Naive thymus-derived CD8-positive, alpha-beta T cell (primary cell): ENCODE results near the gene CPZ. TPM values are rescaled to one million over a fixed set of nuclear protein-coding genes. Genes with fewer than 3 reads are reported as not detected.
A peak's percentile ranks its signal among the peaks of the same experiment; 100 is the strongest.

Experiments used
- ATAC-seq, 2 donors: fragments of 150-1000 bp; cut with Tn5 transposase in 1 of 2; sonication (Bioruptor Pico), chemical (Tn5 transposase) in 1 of 2; 1 replicate in 1 of 2; 2 replicates in 1 of 2; pipeline ENCODE4 v1.10.0; 2021; ENCODE audit warnings: mild to moderate bottlenecking in 2 of 2, moderate library complexity in 2 of 2
- POLR2A ChIA-PET: fragments of 350-600 bp; sonication (Branson Sonifier 250); formaldehyde crosslinking; loops from one replicate; lab custom pipeline; 2021; ENCODE audit warnings: antibody characterized with exemption; lab: Charles Lee
- DNase-seq, 10 donors: peaks; one replicate each; pipeline versions ENCODE4 v3.0.0 to v3.0.0-alpha.2; 2020 to 2022
- H3K27ac Mint-ChIP-seq, 10 donors: one replicate each; pipeline ENCODE4 v1.8.0; 2020 to 2022; ENCODE audit warnings: mild to moderate bottlenecking in 10 of 10, mixed read lengths in 10 of 10, moderate library complexity in 4 of 10, inconsistent platforms in 1 of 10
- H3K27me3 Mint-ChIP-seq, 5 donors: one replicate each; pipeline ENCODE4 v1.8.0; 2021 to 2022; ENCODE audit warnings: mixed read lengths in 5 of 5
- H3K36me3 Mint-ChIP-seq, 3 donors: one replicate each; pipeline ENCODE4 v1.8.0; 2020 to 2022; ENCODE audit warnings: mixed read lengths in 3 of 3, mild to moderate bottlenecking in 2 of 3, inconsistent platforms in 1 of 3
- H3K4me1 Mint-ChIP-seq, 4 donors: one replicate each; pipeline ENCODE4 v1.8.0; 2021 to 2022; ENCODE audit warnings: mixed read lengths in 4 of 4
- H3K4me3 Mint-ChIP-seq, 10 donors: one replicate each; pipeline ENCODE4 v1.8.0; 2020 to 2022; ENCODE audit warnings: mild to moderate bottlenecking in 10 of 10, mixed read lengths in 10 of 10, moderate library complexity in 6 of 10, inconsistent platforms in 1 of 10
- H3K9me3 Mint-ChIP-seq, 9 donors: one replicate each; pipeline ENCODE4 v1.8.0; 2020 to 2022; ENCODE audit warnings: mixed read lengths in 9 of 9, mild to moderate bottlenecking in 3 of 9, inconsistent platforms in 1 of 9, moderate library complexity in 1 of 9
- polyA plus RNA-seq, 3 donors: library from polyadenylated mRNA; unstranded; fragments of 300-500 nt; fragmentation: Illumina TruSeq; gene quantifications; one replicate each; pipeline ENCODE4 v1.2.3, GENCODE V29; 2021
- total RNA-seq, 8 experiments: library from RNA in 2 of 8; stranded (reverse) in 2 of 8; gene quantifications; one replicate each; pipeline ENCODE4 v1.2.3 and lab custom pipeline; 2021 to 2026

Gene CPZ
- total RNA-seq (not detected), polyA plus RNA-seq (not detected), total RNA-seq (lab: John Stamatoyannopoulos, UW) (0 reads per million in 6 experiments)

- Mint-ChIP-seq H3K4me1 (peaks cover 0 to 3% (median under 1%) of the 10 kb centered on the region in 4 donors), H3K36me3 (no peaks in the 10 kb centered on the region), H3K4me3 (no peak within 1 kb of the TSS), H3K27me3 (peaks cover 3 to 71% (median 34%) of the 10 kb centered on the region in 5 donors), H3K9me3 (no peaks in the 10 kb centered on the region), H3K27ac (no peak within 1 kb of the TSS)
- DNase-seq = no peak
- no peak for ATAC-seq
- POLR2A ChIA-PET = no interaction called here
These were observed at the start of gene CPZ for GRCh38 chr4:8592366-8593263. TSS of gene CPZ (plus strand) at chr4:8592765. CDS start at chr4:8592834, 69 bp downstream.

DNA sequence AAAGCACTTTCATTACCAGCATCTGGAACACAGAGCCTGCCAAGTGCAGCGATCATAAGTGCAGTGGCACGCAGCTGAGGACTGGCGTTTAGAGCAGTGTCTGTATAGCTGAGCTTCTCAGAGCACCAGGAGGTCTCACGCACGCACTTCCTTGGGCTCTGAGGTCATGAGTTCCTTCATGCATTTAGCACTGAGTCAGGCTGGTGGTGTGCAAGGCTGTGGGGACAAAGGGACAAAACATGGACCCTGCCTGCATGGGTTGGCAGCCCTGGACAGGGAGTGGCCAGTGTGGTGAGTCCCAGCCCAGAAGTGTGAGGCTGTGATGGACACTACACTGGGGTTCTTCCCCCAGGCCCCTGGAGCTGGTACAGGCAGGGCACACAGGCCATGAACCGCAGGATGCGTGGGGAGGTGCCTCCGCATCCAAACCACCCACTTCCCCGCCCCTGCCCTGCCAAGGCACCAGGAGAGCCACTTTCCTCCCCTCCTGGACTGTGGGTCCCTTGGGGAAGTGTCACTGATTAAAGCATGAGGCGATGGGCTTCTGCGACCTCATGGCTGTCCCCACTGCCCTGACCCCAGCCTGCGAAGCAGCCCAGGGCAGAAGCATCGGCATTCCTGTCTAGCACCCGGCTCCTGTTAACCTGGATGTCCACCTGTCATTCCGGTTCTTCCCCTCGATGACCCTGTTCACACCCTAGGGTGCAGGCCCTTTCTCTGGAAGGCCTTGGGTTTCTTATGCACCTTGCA lies 49.6 kb upstream of the CPZ start:
- DNase-seq = peak in 1 of 10 donors; percentile 38
- POLR2A ChIA-PET = no interaction called here
- Mint-ChIP-seq H3K27ac (no peak overlapping the region), H3K4me3 (no peak overlapping the region), H3K9me3 (no peaks in the 10 kb centered on the region), H3K4me1 (no peaks in the 10 kb centered on the region), H3K27me3 (peaks cover 0 to 20% (median 4%) of the 10 kb centered on the region in 5 donors), H3K36me3 (no peaks in the 10 kb centered on the region)
- ATAC-seq = no peak

- Mint-ChIP-seq H3K9me3 (no peaks in the 10 kb centered on the region), H3K27ac (no peak overlapping the region), H3K27me3 (peaks cover 0 to 20% (median 2%) of the 10 kb centered on the region in 5 donors), H3K36me3 (no peaks in the 10 kb centered on the region), H3K4me1 (no peaks in the 10 kb centered on the region), H3K4me3 (no peak overlapping the region)
- POLR2A ChIA-PET = no interaction called here
- DNase-seq (no peak), ATAC-seq (no peak)
These were observed 48.9 kb upstream of the CPZ start for GRCh38 chr4:8543623-8544022.

DNA sequence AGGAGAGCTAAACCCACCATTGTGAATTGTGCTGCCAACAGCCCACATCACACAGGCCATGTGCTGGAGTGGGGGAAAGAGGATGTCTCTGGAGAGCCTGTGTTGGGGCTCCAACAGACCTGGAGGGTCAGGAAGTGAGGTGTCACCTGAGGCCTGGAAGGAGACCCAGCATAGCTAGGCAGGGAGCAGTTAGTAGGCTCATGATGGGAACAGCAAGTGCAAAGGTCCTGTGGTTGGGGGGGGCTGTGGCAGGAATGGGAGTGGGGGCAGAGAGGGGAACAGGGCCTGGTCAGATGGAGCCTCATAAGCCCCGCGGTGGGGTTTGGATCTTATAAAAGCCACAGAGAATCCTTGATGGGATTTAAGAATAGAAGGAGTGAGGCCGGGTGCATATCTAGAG lies 48.3 kb upstream of the CPZ start:
- no peaks in the 10 kb centered on the region for H3K36me3 Mint-ChIP-seq
- peaks cover 0 to 20% (median 2%) of the 10 kb centered on the region in 5 donors for H3K27me3 Mint-ChIP-seq
- POLR2A ChIA-PET = no interaction called here
- no peaks in the 10 kb centered on the region for H3K4me1 Mint-ChIP-seq
- no peak for DNase-seq
- ATAC-seq = no peak
- no peak overlapping the region for H3K27ac Mint-ChIP-seq
- no peak overlapping the region for H3K4me3 Mint-ChIP-seq
- H3K9me3 Mint-ChIP-seq = no peaks in the 10 kb centered on the region

DNA sequence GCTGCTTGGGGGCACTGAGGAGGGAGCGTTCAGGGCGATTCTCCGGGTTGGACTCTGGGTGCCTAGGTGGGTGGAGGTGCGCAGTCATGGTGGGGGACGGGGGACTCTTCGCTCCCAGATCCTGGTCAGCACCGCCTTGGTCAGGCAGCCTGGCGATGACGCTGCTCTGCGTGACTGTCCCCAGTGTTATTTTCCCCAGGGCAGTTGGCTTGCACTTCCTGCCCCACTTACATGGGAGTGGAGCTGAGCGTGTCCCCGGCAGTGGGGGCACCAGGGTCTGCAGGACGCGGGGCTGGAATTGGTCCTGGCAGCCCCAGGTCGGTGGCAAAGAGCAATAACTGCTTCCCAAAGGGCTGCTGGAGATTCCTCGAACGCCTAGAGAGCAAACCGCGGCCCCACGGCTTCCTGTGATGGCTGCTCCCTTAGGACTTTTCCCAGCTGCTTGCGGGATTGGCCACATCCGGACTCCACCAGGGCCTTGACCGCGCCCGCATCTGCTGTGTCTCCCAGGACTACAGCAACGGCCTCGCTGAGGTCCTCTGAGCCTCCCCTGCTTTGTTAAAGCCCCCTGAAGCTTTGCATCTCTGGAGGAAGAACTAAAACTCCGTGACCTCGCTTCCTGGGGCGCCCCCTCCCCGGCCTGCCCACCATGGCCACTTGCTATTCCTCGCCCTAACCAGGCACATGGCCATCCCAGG lies 47.7 kb upstream of the CPZ start:
- no peak overlapping the region for H3K4me3 Mint-ChIP-seq
- no peaks in the 10 kb centered on the region for H3K4me1 Mint-ChIP-seq
- POLR2A ChIA-PET = no interaction called here
- no peaks in the 10 kb centered on the region for H3K9me3 Mint-ChIP-seq
- no peak for ATAC-seq
- no peaks in the 10 kb centered on the region for H3K36me3 Mint-ChIP-seq
- H3K27ac Mint-ChIP-seq = no peak overlapping the region
- H3K27me3 Mint-ChIP-seq = peaks cover 0 to 20% (median 2%) of the 10 kb centered on the region in 5 donors
- peak in 1 of 10 donors; percentile 56 for DNase-seq

DNA sequence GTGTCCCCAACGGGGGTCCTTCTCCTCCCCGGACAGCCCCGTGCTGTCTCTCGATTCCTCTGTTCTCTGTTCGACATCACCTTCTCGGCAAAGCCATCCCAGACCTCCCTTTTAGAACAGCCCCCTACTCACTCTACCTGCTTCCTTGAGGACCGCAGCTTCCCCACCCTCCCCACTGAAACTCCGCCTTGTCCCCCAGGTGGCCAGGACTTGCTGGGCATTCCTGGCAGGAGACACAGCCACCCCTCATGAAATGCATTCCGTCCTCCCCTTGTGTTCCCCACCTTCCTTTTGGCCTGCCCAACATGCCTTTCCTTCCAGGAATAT lies 47.2 kb upstream of the CPZ start:
- H3K9me3 Mint-ChIP-seq = no peaks in the 10 kb centered on the region
- H3K4me1 Mint-ChIP-seq = no peaks in the 10 kb centered on the region
- no peaks in the 10 kb centered on the region for H3K36me3 Mint-ChIP-seq
- DNase-seq (no peak), ATAC-seq (no peak)
- no peak overlapping the region for H3K27ac Mint-ChIP-seq
- POLR2A ChIA-PET = no interaction called here
- H3K27me3 Mint-ChIP-seq = peaks cover 0 to 20% (median 2%) of the 10 kb centered on the region in 5 donors
- no peak overlapping the region for H3K4me3 Mint-ChIP-seq

GRCh38 chr4:8546766-8547107 lies 45.8 kb upstream of the CPZ start:
- no peak overlapping the region for H3K27ac Mint-ChIP-seq
- no peaks in the 10 kb centered on the region for H3K9me3 Mint-ChIP-seq
- no peak for DNase-seq
- POLR2A ChIA-PET = no interaction called here
- no peaks in the 10 kb centered on the region for H3K36me3 Mint-ChIP-seq
- no peak overlapping the region for H3K4me3 Mint-ChIP-seq
- H3K27me3 Mint-ChIP-seq = peaks cover 0 to 20% (median 2%) of the 10 kb centered on the region in 5 donors
- H3K4me1 Mint-ChIP-seq = no peaks in the 10 kb centered on the region
- ATAC-seq = no peak

DNA sequence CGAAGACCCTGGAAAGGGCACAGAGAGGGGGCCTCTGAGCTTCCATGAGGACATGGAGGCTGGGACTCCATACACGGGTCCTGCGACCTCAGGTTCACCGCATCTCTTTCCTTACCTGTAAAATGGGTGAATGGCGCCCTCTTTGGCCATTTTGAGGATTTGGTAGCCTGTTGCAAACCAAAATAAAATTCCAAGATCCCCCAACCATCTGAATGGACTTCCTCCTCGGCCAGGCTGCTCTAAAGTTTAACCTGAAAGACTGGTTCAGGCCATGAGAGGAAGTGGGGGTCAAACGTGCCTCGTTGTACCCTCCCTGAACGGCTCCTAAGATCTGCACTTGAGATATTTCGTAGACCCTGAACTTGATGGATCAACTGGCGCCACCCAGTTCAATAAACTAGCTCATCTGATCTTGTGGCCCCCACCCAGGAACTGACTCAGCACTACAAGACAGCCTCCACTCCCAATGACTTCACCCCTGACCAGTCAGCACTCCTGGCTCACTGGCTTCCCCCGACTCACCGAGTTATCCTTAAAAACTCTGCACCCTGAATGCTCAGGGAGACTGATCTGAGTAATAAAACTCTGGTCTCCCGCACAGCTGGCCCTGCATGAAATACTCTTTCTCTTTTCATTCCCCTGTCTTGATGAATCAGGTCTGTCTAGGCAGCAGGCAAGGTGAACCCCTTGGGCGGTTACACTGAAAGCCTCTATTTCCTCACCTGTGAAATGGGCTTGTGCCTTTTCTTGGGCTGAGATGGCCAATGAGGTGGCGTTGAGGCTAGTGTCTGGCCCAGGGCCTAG lies 45.3 kb upstream of the CPZ start:
- POLR2A ChIA-PET = no interaction called here
- H3K4me1 Mint-ChIP-seq = no peaks in the 10 kb centered on the region

GRCh38 chr4:8547912-8548730 lies 44.4 kb upstream of the CPZ start:
- H3K36me3 Mint-ChIP-seq = no peaks in the 10 kb centered on the region
- no peak overlapping the region for H3K4me3 Mint-ChIP-seq
- POLR2A ChIA-PET = no interaction called here
- no peak for ATAC-seq
- DNase-seq = peak in 1 of 10 donors; percentile 22
- H3K27ac Mint-ChIP-seq = no peak overlapping the region
- H3K4me1 Mint-ChIP-seq = no peaks in the 10 kb centered on the region
- peaks cover 0 to 25% (median 2%) of the 10 kb centered on the region in 5 donors for H3K27me3 Mint-ChIP-seq
- H3K9me3 Mint-ChIP-seq = no peaks in the 10 kb centered on the region

More for the DNA sequence above, 45.3 kb upstream of the CPZ start:
- Mint-ChIP-seq H3K36me3 (no peaks in the 10 kb centered on the region), H3K4me3 (no peak overlapping the region), H3K9me3 (no peaks in the 10 kb centered on the region), H3K27ac (no peak overlapping the region), H3K27me3 (peaks cover 0 to 21% (median 2%) of the 10 kb centered on the region in 5 donors)
- no peak for ATAC-seq
- peak in 1 of 10 donors; percentile 43 for DNase-seq

DNA sequence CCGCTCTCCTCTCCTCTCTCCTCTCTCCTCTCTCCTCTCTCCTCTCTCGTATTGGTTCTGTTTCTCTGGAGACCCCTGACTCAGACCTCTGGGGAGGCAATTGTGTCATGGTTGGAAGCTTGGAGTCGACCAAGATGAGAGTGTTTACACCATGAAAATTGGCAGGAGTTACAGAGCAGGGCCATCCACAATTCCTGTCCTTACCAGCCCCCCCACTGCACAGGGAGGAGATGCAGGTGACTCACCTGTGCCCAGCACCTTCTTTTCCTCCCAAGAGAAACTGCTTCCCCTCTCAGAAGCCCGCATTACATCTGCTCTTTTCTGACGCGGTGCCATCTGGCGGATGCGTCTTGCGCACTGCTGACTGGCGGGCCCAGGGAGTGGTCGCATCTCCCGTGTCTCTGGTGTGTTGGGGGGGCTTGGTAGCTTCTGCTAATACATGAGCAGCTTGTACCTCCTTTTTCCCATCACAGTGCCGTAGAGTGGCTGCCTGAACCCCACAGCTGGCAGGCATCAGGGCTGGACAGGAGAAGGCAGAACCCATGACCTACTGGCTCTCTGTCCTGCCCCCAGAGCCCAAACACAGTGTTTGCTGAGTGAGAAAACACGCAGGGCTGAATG lies 43.7 kb upstream of the CPZ start:
- Mint-ChIP-seq H3K9me3 (no peaks in the 10 kb centered on the region), H3K27ac (no peak overlapping the region), H3K4me3 (no peak overlapping the region), H3K27me3 (peaks cover 0 to 25% (median 2%) of the 10 kb centered on the region in 5 donors), H3K36me3 (no peaks in the 10 kb centered on the region), H3K4me1 (no peaks in the 10 kb centered on the region)
- DNase-seq = peak in 1 of 10 donors; percentile 45
- no peak for ATAC-seq
- POLR2A ChIA-PET = no interaction called here

DNA sequence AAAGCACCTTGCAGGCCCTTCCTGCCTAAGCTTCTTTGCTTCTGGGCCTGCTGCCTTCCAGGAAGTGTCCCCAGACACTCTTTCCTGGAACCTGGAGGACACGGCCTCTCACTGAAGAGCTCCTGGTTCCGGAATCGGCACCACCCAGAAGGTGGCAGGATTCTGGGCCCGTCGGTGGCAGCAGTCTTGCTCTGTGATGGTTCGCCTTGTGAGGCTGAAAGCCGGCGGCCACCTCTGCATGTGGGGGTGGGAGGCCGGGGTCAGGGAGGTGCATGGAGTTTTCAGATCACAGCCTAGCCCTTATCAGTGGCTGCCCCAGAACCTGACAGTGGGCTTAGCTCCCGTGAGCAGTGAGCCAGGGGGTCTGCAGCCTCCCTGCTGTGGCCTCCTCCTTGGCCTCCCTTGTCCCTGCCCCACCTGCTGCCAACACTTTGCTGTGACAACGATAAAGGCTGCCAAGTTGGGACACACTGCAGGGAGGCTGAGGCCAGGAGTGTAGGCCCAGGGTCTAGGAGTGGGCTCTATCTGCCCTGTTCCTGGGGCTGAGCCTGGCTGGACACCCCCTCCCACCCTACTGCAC lies 43.1 kb upstream of the CPZ start:
- Mint-ChIP-seq H3K4me3 (no peak overlapping the region), H3K36me3 (no peaks in the 10 kb centered on the region), H3K4me1 (no peaks in the 10 kb centered on the region), H3K9me3 (peaks cover 0 to 2% (median 0%) of the 10 kb centered on the region in 9 donors), H3K27ac (no peak overlapping the region), H3K27me3 (peaks cover 0 to 20% (median 2%) of the 10 kb centered on the region in 5 donors)
- POLR2A ChIA-PET = no interaction called here
- ATAC-seq = no peak
- peak in 1 of 10 donors; percentile 55 for DNase-seq
